Lower leg skin (tissue), 3 donors: ENCODE data around the gene ULK2.

Experiments
- POLR2A ChIP-seq, 2 donors: fragments of 450-650 bp; IDR thresholded peaks; one replicate each; pipeline ENCODE4 v1.6.1; 2016 to 2017; ENCODE audit warnings: antibody characterized with exemption in 2 of 2, mild to moderate bottlenecking in 1 of 2, moderate library complexity in 1 of 2
- TF ChIP-seq, protein P1 (sequence below), 3 donors: fragments of 450-650 bp; IDR thresholded peaks; one replicate each; pipeline ENCODE4 v1.5.1; 2016; ENCODE audit warnings: antibody characterized with exemption in 3 of 3, mild to moderate bottlenecking in 3 of 3, moderate library complexity in 2 of 3

DNA sequence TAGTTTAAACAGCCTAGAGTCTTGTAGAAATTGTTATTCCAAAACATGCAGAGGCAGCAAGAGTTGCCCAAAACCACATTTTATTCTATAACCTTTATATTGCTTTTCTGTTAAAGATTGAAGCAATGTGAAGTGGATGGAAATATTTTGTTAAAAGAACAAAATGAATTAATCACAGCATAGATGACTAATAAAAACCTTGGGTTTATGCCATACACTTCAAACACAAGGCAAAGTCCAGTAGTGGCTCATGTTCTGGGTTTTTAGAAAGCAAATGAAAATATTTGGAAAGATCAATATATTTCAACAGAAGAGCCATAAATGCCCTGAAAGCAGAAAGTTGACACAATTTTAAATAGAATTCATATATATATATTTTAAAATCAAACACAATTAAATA lies 36.7 kb upstream of the ULK2 start:
- TF ChIP-seq, protein P1, sequence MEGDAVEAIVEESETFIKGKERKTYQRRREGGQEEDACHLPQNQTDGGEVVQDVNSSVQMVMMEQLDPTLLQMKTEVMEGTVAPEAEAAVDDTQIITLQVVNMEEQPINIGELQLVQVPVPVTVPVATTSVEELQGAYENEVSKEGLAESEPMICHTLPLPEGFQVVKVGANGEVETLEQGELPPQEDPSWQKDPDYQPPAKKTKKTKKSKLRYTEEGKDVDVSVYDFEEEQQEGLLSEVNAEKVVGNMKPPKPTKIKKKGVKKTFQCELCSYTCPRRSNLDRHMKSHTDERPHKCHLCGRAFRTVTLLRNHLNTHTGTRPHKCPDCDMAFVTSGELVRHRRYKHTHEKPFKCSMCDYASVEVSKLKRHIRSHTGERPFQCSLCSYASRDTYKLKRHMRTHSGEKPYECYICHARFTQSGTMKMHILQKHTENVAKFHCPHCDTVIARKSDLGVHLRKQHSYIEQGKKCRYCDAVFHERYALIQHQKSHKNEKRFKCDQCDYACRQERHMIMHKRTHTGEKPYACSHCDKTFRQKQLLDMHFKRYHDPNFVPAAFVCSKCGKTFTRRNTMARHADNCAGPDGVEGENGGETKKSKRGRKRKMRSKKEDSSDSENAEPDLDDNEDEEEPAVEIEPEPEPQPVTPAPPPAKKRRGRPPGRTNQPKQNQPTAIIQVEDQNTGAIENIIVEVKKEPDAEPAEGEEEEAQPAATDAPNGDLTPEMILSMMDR (IDR thresholded peaks at IDR 0.05) = no peak
- TF ChIP-seq POLR2A (IDR thresholded peaks at IDR 0.05) = no peak
